HepG2 (cell line): ENCODE measurements around the gene GYG1. TPM values are rescaled to one million over a fixed set of nuclear protein-coding genes. Genes with fewer than 3 reads are reported as not detected.

Source experiments
- CREB1 ChIP-seq, 2 experiments: fragments of 450-650 bp in 1 of 2; IDR thresholded peaks; 2 replicates each; pipeline ENCODE4 v1.6.1; 2016 to 2017; ENCODE audit warnings: control low read depth in 1 of 2, mild to moderate bottlenecking in 1 of 2, missing compliant biosample characterization in 1 of 2, missing genetic modification characterization in 1 of 2
- DRAP1 ChIP-seq: IDR thresholded peaks from 2 replicates; pipeline ENCODE4 v1.6.1; 2016; ENCODE audit warnings: missing genetic modification reagents, missing compliant biosample characterization
- FOXP4 ChIP-seq: sonication (generic); formaldehyde crosslinking; IDR thresholded peaks from 2 replicates; pipeline ENCODE4 v1.4.0; 2020; ENCODE audit warnings: missing genetic modification reagents
- HNF4A ChIP-seq: sonication (generic); formaldehyde crosslinking; IDR thresholded peaks from 2 replicates; pipeline ENCODE4 v1.4.0; 2020; ENCODE audit warnings: missing genetic modification reagents
- HNF4G ChIP-seq, 2 experiments: sonication (generic) in 1 of 2; formaldehyde crosslinking in 1 of 2; IDR thresholded peaks; 2 replicates each; pipeline versions ENCODE4 v1.4.0 to v1.6.1; 2011 to 2020; ENCODE audit warnings: borderline replicate concordance in 2 of 2, low read depth in 2 of 2, mild to moderate bottlenecking in 2 of 2, low read length in 1 of 2, missing genetic modification reagents in 1 of 2, moderate library complexity in 1 of 2
- HOXA3 ChIP-seq: sonication (generic); formaldehyde crosslinking; IDR thresholded peaks from 2 replicates; pipeline ENCODE4 v1.5.0; 2020; ENCODE audit warnings: missing genetic modification reagents
- MED1 ChIP-seq: sonication (generic); formaldehyde crosslinking; IDR thresholded peaks from 2 replicates; pipeline ENCODE4 v1.4.0; 2020; ENCODE audit warnings: missing genetic modification reagents
- MIXL1 ChIP-seq: IDR thresholded peaks from 2 replicates; pipeline ENCODE4 v1.6.1; 2016
- PAXIP1 ChIP-seq: sonication (generic); formaldehyde crosslinking; conservative IDR thresholded peaks from 2 replicates; pipeline ENCODE4 v1.4.0; 2020; ENCODE audit warnings: mild to moderate bottlenecking, missing genetic modification reagents, moderate library complexity
- PPARG ChIP-seq: conservative IDR thresholded peaks from 2 replicates; pipeline ENCODE4 v1.6.1; 2016; ENCODE audit warnings: missing biosample characterization, missing genetic modification reagents
- RARA ChIP-seq: IDR thresholded peaks from 2 replicates; pipeline ENCODE4 v1.6.1; 2016; ENCODE audit warnings: missing genetic modification reagents, missing compliant biosample characterization
- RXRB ChIP-seq: IDR thresholded peaks from 2 replicates; pipeline ENCODE4 v1.6.1; 2016; ENCODE audit warnings: borderline replicate concordance, missing genetic modification reagents, missing compliant biosample characterization
- SOX6 ChIP-seq, 2 experiments: fragments of 450-650 bp in 1 of 2; sonication (generic) in 1 of 2; formaldehyde crosslinking in 1 of 2; IDR thresholded peaks; 2 replicates each; pipeline versions ENCODE4 v1.4.0 to v1.6.1; 2017 to 2020; ENCODE audit warnings: antibody characterized with exemption in 1 of 2, mild to moderate bottlenecking in 1 of 2, missing genetic modification reagents in 1 of 2
- ZKSCAN8 ChIP-seq: IDR thresholded peaks from 2 replicates; pipeline ENCODE4 v1.6.1; 2016; ENCODE audit warnings: borderline replicate concordance, missing genetic modification reagents, missing compliant biosample characterization
- ZNF292 ChIP-seq: sonication (generic); formaldehyde crosslinking; IDR thresholded peaks from 2 replicates; pipeline ENCODE4 v1.8.1; 2022; ENCODE audit warnings: mild to moderate bottlenecking, low read depth, missing genetic modification reagents, borderline replicate concordance
- ZNF572 ChIP-seq: sonication (generic); formaldehyde crosslinking; IDR thresholded peaks from 2 replicates; pipeline ENCODE4 v1.5.1; 2020; ENCODE audit warnings: mild to moderate bottlenecking, missing genetic modification reagents
- ZNF839 ChIP-seq: sonication (generic); formaldehyde crosslinking; IDR thresholded peaks from 2 replicates; pipeline ENCODE4 v1.4.0; 2020; ENCODE audit warnings: missing genetic modification reagents, mild to moderate bottlenecking, borderline replicate concordance
- polyA plus RNA-seq, 8 experiments: library from polyadenylated mRNA; depleted of rRNA in 3 of 8; stranded (reverse) in 7 of 8; unstranded in 1 of 8; fragments of >200 nt; fragmentation: Illumina TruSeq in 4 of 8; extraction: Trizol in 4 of 8; gene quantifications; 2 replicates each; pipeline versions ENCODE4 v1.2.1 to v1.2.3, GENCODE V29; 2011 to 2016; ENCODE audit warnings: low read depth in 4 of 8, missing spikeins in 1 of 8, mixed read lengths in 1 of 8; ENCODE audit not compliant: insufficient read depth in 1 of 8
- total RNA-seq, 5 experiments: library from RNA; depleted of rRNA; stranded (reverse); fragments of >200 nt; fragmentation: Illumina TruSeq; extraction: Trizol; gene quantifications; 2 replicates each; pipeline ENCODE4 v1.2.3, GENCODE V29; 2016; ENCODE audit warnings: low read depth in 1 of 5
- TF ChIP-seq, protein P1 (sequence below): sonication (generic); formaldehyde crosslinking; IDR thresholded peaks from 2 replicates; pipeline ENCODE4 v1.5.1; 2020; ENCODE audit warnings: mild to moderate bottlenecking, missing genetic modification reagents, borderline replicate concordance

Gene GYG1
- total and polyA plus RNA-seq, 2 of the 13 experiments (the other 11 are each of a cell fraction or from before 2014, with no cell fraction given): 15.7 to 28.1 TPM

GRCh38 chr3:149037684-149038083, 46.3 kb downstream of the GYG1 start (continued):
- TF ChIP-seq FOXP4 (CRISPR knock-in tag) (peak; percentile 21; the same call in 1 of the 2 replicates), ZNF572 (CRISPR knock-in tag) (no peak), SOX6 (IDR thresholded peaks at IDR 0.05) (no peak), SOX6 (CRISPR knock-in tag; IDR thresholded peaks at IDR 0.05) (peak; percentile 47; the same call in 1 of the 2 replicates), DRAP1 (CRISPR knock-in tag) (peak; percentile 22; the same call in 1 of the 2 replicates), CREB1 (IDR thresholded peaks at IDR 0.05) (no peak), CREB1 (CRISPR knock-in tag; IDR thresholded peaks at IDR 0.05) (peak; percentile 59), PPARG (CRISPR knock-in tag) (peak; percentile 97), MED1 (CRISPR knock-in tag) (peak; percentile 73), RARA (CRISPR knock-in tag) (peak; percentile 30; the same call in 1 of the 2 replicates), MIXL1 (CRISPR knock-in tag) (peak; percentile 86), PAXIP1 (peak; percentile 89), ZKSCAN8 (CRISPR knock-in tag) (no peak), HNF4G (IDR thresholded peaks at IDR 0.05; ENCODE audit: borderline replicate concordance, low read depth, low read length) (peak; percentile 75), HNF4G (CRISPR knock-in tag; IDR thresholded peaks at IDR 0.05; ENCODE audit: borderline replicate concordance, low read depth) (peak; percentile 77; the same call in 1 of the 2 replicates), HNF4A (CRISPR knock-in tag) (peak; percentile 90), ZNF292 (CRISPR knock-in tag) (0 out of 2 replicates have a peak, but pooled peaks have one; percentile 28), HOXA3 (peak; percentile 65; the same call in 1 of the 2 replicates), RXRB (CRISPR knock-in tag) (peak; percentile 92), ZNF839 (CRISPR knock-in tag) (no peak)
- TF ChIP-seq, protein P1, sequence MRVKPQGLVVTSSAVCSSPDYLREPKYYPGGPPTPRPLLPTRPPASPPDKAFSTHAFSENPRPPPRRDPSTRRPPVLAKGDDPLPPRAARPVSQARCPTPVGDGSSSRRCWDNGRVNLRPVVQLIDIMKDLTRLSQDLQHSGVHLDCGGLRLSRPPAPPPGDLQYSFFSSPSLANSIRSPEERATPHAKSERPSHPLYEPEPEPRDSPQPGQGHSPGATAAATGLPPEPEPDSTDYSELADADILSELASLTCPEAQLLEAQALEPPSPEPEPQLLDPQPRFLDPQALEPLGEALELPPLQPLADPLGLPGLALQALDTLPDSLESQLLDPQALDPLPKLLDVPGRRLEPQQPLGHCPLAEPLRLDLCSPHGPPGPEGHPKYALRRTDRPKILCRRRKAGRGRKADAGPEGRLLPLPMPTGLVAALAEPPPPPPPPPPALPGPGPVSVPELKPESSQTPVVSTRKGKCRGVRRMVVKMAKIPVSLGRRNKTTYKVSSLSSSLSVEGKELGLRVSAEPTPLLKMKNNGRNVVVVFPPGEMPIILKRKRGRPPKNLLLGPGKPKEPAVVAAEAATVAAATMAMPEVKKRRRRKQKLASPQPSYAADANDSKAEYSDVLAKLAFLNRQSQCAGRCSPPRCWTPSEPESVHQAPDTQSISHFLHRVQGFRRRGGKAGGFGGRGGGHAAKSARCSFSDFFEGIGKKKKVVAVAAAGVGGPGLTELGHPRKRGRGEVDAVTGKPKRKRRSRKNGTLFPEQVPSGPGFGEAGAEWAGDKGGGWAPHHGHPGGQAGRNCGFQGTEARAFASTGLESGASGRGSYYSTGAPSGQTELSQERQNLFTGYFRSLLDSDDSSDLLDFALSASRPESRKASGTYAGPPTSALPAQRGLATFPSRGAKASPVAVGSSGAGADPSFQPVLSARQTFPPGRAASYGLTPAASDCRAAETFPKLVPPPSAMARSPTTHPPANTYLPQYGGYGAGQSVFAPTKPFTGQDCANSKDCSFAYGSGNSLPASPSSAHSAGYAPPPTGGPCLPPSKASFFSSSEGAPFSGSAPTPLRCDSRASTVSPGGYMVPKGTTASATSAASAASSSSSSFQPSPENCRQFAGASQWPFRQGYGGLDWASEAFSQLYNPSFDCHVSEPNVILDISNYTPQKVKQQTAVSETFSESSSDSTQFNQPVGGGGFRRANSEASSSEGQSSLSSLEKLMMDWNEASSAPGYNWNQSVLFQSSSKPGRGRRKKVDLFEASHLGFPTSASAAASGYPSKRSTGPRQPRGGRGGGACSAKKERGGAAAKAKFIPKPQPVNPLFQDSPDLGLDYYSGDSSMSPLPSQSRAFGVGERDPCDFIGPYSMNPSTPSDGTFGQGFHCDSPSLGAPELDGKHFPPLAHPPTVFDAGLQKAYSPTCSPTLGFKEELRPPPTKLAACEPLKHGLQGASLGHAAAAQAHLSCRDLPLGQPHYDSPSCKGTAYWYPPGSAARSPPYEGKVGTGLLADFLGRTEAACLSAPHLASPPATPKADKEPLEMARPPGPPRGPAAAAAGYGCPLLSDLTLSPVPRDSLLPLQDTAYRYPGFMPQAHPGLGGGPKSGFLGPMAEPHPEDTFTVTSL (CRISPR knock-in tag): peak; percentile 73; the same call in 1 of the 2 replicates
